NCI-H2171 (cell line): ENCODE results near the gene TMEM127.

Experiments
- DNase-seq: peaks from one replicate; lab custom pipeline; 2025; lab: John Stamatoyannopoulos, UW

The TMEM127 gene

GRCh38 chr2:96204836-96205624, 60.8 kb downstream of the TMEM127 start:
- no peak for DNase-seq

DNA sequence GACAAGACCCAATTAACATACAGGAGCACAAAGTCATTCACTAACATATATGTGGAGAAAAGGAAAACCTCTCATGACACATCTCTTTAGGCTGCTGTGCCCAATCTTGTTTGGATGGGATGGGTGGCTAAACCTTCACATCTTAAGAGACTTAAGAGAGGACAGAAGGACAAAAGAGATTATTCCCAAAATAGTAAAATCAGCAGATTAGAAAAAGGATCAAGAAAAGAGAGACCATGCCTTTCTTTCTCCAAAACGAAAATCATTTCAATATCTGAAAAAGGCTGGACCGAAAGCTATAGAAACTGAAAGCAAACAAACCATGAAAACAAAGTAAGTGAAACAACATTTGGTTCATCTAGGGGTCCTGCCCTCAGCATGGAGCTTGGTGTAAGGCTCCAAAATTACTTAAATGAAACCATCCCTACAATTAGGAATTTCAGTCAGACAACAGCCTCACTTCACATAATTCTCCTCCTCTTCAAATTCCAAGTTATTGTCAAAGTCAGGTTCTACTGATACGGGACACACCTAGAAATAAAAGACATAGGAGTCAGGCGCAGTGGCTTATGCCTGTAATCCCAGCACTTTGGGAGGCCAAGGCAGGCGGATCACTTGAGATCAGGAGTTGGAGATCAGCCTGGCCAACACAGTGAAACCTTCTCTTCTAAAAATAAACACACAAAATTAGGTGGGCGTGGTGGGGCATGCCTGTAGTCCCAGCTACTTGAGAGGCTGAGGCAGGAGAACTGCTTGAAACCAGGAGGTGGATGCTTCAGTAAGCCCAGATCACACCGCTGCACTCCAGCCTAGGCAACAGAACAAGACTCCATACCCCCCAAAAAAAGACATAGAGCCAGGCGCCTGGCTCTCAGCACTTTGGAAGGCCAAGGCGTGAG, 62.4 kb downstream of the TMEM127 start:
- DNase-seq: no peak

GRCh38 chr2:96202152-96202854, 63.5 kb downstream of the TMEM127 start:
- DNase-seq: no peak

DNA sequence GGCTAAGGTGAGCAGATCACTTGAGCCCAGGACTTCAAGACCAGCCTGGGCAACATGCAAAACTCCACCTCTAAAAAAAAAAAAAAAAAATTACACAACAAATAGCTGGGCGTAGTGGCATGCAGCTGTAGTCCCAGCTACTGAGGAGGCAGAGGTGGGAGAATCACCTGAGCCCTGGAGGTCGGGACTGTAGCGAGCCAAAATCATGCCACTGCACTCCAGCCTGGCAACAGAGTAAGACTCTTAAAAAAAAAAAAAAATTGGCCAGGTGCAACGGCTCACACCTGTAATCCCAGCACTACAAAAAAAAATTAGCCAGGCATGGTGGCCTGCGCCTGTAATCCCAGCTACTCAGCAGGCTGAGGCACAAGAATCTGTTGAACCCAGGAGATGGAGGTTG, 64.5 kb downstream of the TMEM127 start:
- DNase-seq: no peak

- DNase-seq: no peak
Observed at GRCh38 chr2:96198921-96199320, 66.9 kb downstream of the TMEM127 start.
